GM12872 (cell line): ENCODE measurements around the gene DCD.

Experiments
- TF ChIP-seq, protein P1 (sequence below): IDR thresholded peaks from 3 replicates; pipeline ENCODE4 v1.5.1; 2011; ENCODE audit warnings: low read depth, mild to moderate bottlenecking, low read length, moderate library complexity; ENCODE audit not compliant: insufficient read depth

DCD gene

DNA sequence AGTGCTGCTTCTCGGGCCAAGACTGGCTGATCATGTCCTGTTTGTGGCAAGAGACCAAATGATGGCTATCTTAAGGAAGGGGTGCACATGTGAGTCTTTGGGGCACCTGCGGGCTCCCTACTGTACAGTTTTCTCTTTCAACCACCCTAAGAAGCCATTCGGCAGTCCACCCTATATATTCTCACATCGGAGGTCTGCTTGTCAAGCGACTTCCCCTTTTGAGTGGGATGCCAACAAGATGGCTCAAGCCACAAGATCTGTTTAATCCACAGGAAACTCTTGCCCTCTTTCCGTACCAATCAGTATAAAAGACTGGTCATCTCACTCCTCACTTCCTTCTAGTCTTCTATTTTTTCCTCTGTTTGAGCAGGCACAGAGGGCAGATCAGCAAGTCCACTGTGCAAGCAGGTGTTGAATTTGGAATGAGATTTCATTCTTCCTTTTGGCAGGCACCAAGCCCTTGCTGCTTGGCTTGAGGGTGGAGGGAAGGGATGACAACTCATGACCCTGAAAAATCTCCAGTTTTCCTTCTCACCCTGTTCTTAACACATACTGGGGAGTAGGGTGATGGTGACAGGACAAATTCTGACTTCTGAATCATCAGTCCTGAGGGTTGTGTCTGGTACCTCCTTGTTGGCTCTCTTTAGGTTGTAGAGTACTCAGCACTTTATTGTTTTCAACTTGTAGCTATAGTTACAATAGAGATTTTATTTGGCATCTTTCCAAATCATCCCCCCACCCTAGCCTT, 31.1 kb downstream of the DCD start:
- TF ChIP-seq, protein P1, sequence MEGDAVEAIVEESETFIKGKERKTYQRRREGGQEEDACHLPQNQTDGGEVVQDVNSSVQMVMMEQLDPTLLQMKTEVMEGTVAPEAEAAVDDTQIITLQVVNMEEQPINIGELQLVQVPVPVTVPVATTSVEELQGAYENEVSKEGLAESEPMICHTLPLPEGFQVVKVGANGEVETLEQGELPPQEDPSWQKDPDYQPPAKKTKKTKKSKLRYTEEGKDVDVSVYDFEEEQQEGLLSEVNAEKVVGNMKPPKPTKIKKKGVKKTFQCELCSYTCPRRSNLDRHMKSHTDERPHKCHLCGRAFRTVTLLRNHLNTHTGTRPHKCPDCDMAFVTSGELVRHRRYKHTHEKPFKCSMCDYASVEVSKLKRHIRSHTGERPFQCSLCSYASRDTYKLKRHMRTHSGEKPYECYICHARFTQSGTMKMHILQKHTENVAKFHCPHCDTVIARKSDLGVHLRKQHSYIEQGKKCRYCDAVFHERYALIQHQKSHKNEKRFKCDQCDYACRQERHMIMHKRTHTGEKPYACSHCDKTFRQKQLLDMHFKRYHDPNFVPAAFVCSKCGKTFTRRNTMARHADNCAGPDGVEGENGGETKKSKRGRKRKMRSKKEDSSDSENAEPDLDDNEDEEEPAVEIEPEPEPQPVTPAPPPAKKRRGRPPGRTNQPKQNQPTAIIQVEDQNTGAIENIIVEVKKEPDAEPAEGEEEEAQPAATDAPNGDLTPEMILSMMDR = no peak

DNA sequence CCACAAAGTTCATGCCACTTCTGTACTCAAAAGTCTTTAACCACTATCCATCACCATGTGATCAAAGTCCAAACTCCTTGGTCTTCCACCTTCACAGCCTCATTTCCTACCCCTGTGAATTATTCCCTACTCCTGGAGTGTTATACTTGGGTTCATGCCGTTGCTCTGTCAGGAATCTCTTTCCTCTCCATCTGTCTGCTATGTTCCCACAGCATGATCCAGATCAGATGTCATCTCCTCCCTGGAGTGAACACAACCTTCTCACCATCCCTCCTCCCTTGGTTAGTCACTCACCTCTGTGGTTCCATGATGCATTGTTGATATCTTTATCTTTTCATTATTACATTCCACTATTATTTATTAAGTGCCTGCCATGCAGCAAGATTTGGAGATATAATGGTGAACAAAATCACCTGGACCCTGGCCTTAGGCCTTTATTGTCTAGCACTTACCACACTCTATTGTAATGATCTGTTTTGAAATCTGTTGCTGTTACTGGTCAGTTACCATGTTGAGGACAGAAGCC, 35.9 kb downstream of the DCD start:
- TF ChIP-seq, protein P1 = no peak

DNA sequence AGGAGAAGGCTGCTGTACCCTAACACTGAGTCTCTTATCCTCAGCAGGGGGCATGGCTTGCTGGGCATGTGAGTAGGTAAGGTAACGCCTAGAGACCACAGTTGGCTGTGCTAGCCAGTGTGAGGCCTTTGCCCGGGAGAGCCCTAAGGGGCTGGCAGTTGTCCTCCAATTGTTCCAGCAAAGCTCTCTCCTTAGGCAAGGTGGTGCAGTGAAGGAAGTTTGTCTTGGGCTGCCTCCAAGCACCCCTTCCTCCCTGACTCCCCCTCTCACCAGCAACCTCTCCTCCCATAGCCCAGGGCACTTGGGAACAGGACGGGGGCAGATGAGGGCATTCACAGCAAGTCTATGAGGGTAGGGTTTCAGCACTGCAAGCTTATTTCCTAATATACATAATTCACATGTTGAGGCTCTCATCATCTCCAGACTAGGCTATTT, 36.4 kb downstream of the DCD start:
- TF ChIP-seq, protein P1 = no peak

DNA sequence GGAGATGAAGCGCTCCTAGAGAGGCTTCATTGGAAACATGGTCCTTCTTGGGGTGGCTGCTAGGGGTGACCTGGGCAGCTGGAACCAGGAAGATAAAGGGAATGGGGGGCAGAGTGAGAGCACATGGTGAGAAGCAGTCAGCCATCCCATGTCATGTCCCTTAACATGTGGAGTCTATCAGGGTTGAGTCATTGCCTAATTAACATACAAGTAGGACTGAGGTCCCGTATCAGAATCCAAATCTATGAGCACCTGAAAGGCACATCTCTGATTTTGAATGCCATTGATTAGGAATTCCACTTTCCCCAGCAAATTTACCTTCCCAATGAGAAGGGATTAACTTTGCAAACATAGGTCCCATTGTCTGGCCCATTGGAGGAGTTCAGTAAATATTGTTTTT, 39.4 kb downstream of the DCD start:
- TF ChIP-seq, protein P1 = no peak

DNA sequence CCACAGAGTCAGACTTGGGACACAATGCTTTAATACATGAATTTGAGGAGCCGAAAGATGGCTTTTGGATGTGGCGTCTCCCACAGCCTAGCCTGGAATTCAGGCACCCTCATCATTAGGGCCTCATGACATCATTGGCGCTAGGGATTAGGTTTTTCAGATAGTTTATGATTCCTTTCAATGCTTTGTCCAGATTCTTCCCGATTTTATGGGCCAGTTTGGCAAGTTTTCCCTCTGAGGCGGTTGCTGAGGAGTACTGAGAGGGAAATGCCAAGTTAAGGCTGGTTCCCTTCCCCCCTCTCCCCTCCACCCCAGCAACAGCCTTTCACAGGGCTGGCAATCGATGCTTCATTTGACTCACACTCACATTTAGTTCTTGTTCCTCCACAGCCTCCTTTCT, 40.0 kb downstream of the DCD start:
- TF ChIP-seq, protein P1 = no peak

DNA sequence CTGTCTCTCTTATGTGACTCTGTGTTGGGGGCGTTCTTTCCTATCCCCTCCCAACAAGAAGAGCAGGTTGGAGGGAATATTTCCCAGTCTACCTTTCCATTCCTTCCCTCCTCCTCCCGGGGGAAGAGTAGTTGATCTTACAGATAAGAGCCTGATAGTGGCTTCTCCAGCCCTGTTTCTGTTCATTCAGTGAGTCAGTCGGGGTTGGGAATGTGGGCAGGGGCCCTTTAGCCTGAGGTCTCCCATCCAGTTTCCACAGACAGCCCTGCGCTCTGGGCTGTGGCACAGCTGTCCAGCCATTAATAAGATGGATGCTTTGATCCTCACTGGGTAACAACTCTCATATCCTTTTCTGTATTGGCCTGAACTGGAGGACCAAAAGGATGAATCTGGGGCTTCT, 41.6 kb downstream of the DCD start:
- TF ChIP-seq, protein P1 = no peak

DNA sequence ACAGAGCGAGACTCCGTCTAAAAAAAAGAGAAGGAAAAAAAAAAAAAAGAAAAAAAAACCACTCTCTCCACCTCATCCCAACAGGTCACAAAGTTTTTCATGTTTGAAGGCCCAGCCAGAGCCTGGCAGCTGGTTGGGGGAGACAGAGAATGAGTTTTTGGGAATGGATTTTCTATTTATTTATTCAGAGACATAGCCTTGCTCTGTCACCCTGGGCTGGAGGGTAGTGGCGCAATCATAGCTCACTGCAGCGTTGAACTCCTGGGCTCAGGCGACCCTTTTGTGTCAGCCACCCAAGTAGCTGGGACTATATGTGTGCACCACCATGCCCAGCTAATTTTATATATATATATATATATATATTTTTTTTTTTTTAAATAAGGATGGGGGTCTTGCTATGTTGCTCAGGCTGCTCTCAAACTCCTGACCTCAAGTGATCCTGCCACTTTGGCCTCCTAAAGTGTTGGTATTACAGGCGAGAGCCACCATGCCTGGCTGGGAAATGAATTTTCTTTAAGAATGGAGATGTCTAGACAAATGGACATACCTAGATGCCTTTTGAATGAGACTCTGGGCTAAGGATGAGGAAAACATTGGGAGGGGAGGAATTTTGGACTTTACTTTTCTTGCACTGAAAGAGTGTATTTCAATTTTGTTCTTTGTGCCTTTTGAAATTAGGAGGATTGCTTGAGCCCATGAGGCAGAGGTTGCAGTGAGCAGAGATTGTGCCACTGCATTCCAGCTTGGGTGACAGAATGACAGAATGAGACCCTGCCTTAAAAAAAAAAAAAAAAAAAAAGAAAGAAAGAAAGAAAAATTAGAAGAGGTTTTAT, 42.8 kb downstream of the DCD start:
- TF ChIP-seq, protein P1 = no peak
